H9 (cell line): ENCODE measurements around the gene NDUFB11. TPM values are rescaled to one million over a fixed set of nuclear protein-coding genes. Genes with fewer than 3 reads are reported as not detected.

Experiments used
- DNase-seq: peaks from one replicate; pipeline ENCODE4 v3.0.0-alpha.2; 2017
- H2AFZ ChIP-seq: one replicate; pipeline ENCODE4 v1.6.1; 2013; ENCODE audit warnings: mild to moderate bottlenecking, low read length, control low read depth, moderate library complexity
- H2AK5ac ChIP-seq: 2 replicates; pipeline ENCODE4 v1.6.1; 2013; ENCODE audit warnings: low read length, control low read depth, mixed read lengths; ENCODE audit not compliant: insufficient read length
- H2BK120ac ChIP-seq: one replicate; pipeline ENCODE4 v1.6.1; 2013; ENCODE audit warnings: low read depth, mild to moderate bottlenecking, low read length, control low read depth, inconsistent platforms; ENCODE audit not compliant: poor library complexity, severe bottlenecking
- H2BK12ac ChIP-seq: 2 replicates; pipeline ENCODE4 v1.6.1; 2013; ENCODE audit warnings: low read length, control low read depth, mixed read lengths, low read depth; ENCODE audit not compliant: insufficient read length
- H2BK15ac ChIP-seq: 2 replicates; pipeline ENCODE4 v1.6.1; 2013; ENCODE audit warnings: low read depth, low read length, control low read depth
- H2BK20ac ChIP-seq: one replicate; pipeline ENCODE4 v1.6.1; 2013; ENCODE audit warnings: low read depth, mild to moderate bottlenecking, low read length, control low read depth, inconsistent platforms; ENCODE audit not compliant: poor library complexity, severe bottlenecking
- H2BK5ac ChIP-seq: 2 replicates; pipeline ENCODE4 v1.6.1; 2013; ENCODE audit warnings: low read length, control low read depth, mixed read lengths; ENCODE audit not compliant: insufficient read length
- H3K14ac ChIP-seq: 2 replicates; pipeline ENCODE4 v1.6.1; 2013; ENCODE audit warnings: low read length, control low read depth; ENCODE audit not compliant: insufficient read depth
- H3K18ac ChIP-seq: 2 replicates; pipeline ENCODE4 v1.6.1; 2013; ENCODE audit warnings: low read depth, mild to moderate bottlenecking, mixed read lengths, low read length, control low read depth; ENCODE audit not compliant: insufficient read length
- H3K23ac ChIP-seq: 2 replicates; pipeline ENCODE4 v1.6.1; 2013; ENCODE audit warnings: low read length, control low read depth, mixed read lengths, low read depth; ENCODE audit not compliant: insufficient read length
- H3K23me2 ChIP-seq: 2 replicates; pipeline ENCODE4 v1.6.1; 2013; ENCODE audit warnings: low read depth, mild to moderate bottlenecking, mixed read lengths, low read length, control low read depth; ENCODE audit not compliant: insufficient read length, poor library complexity, severe bottlenecking
- H3K27ac ChIP-seq: 2 replicates; pipeline ENCODE4 v1.5.1; 2013; ENCODE audit warnings: low read length, control low read depth, mixed read lengths, low read depth; ENCODE audit not compliant: insufficient read length
- H3K27me3 ChIP-seq: 2 replicates; pipeline ENCODE4 v1.6.1; 2013; ENCODE audit warnings: low read length, control low read depth, inconsistent platforms; ENCODE audit not compliant: insufficient read depth
- H3K4ac ChIP-seq: 2 replicates; pipeline ENCODE4 v1.6.1; 2013; ENCODE audit warnings: low read depth, mild to moderate bottlenecking, control low read depth, inconsistent platforms, low read length, moderate library complexity
- H3K4me1 ChIP-seq: 2 replicates; pipeline ENCODE4 v1.6.1; 2013; ENCODE audit warnings: low read length, control low read depth, inconsistent platforms; ENCODE audit not compliant: insufficient read depth
- H3K4me2 ChIP-seq: 2 replicates; pipeline ENCODE4 v1.6.1; 2013; ENCODE audit warnings: low read length, control low read depth, mixed read lengths; ENCODE audit not compliant: insufficient read length, insufficient read depth
- H3K56ac ChIP-seq: 2 replicates; pipeline ENCODE4 v1.6.1; 2013; ENCODE audit warnings: low read depth, mild to moderate bottlenecking, mixed read lengths, low read length, control low read depth; ENCODE audit not compliant: insufficient read length
- H3K79me1 ChIP-seq: 2 replicates; pipeline ENCODE4 v1.6.1; 2013; ENCODE audit warnings: low read depth, mild to moderate bottlenecking, moderate library complexity, low read length, control low read depth, inconsistent platforms; ENCODE audit not compliant: insufficient read depth, poor library complexity, severe bottlenecking
- H3K79me2 ChIP-seq: 2 replicates; pipeline ENCODE4 v1.6.1; 2013; ENCODE audit warnings: low read length, control low read depth, inconsistent platforms; ENCODE audit not compliant: insufficient read depth
- H3K9ac ChIP-seq: 2 replicates; pipeline ENCODE4 v1.6.1; 2013; ENCODE audit warnings: low read length, control low read depth, mixed read lengths; ENCODE audit not compliant: insufficient read length; ENCODE audit errors: extremely low read depth
- H3K9me3 ChIP-seq: one replicate; pipeline ENCODE4 v1.6.1; 2013; ENCODE audit warnings: low read depth, low read length, inconsistent platforms; ENCODE audit not compliant: control insufficient read depth
- H3T11ph ChIP-seq: one replicate; pipeline ENCODE4 v1.6.1; 2013; ENCODE audit warnings: mild to moderate bottlenecking, low read length, control low read depth, inconsistent platforms
- H4K20me1 ChIP-seq: one replicate; pipeline ENCODE4 v1.6.1; 2013; ENCODE audit not compliant: control insufficient read depth, insufficient read length, insufficient read depth
- H4K5ac ChIP-seq: 2 replicates; pipeline ENCODE4 v1.6.1; 2013; ENCODE audit warnings: low read depth, mild to moderate bottlenecking, mixed read lengths, low read length, control low read depth; ENCODE audit not compliant: insufficient read length
- H4K8ac ChIP-seq: replicated peaks from 2 replicates; pipeline ENCODE4 v1.6.1; 2013; ENCODE audit warnings: low read length, control low read depth, mixed read lengths, low read depth; ENCODE audit not compliant: insufficient read length
- H4K91ac ChIP-seq: 2 replicates; pipeline ENCODE4 v1.6.1; 2013; ENCODE audit warnings: low read depth, mild to moderate bottlenecking, moderate library complexity, mixed read lengths, low read length, control low read depth; ENCODE audit not compliant: insufficient read length
- H3K27ac Mint-ChIP-seq, 3 experiments: 2 replicates in 2 of 3; 3 replicates in 1 of 3; pipeline ENCODE4 v1.8.0; 2020 to 2021; ENCODE audit warnings: mixed read lengths in 3 of 3, mild to moderate bottlenecking in 1 of 3, moderate library complexity in 1 of 3
- H3K27me3 Mint-ChIP-seq: 2 replicates; pipeline ENCODE4 v1.8.0; 2021; ENCODE audit warnings: low read depth, mild to moderate bottlenecking, moderate library complexity, mixed read lengths
- H3K36me3 Mint-ChIP-seq, 3 experiments: 2 replicates in 2 of 3; 3 replicates in 1 of 3; pipeline ENCODE4 v1.8.0; 2020 to 2021; ENCODE audit warnings: low read depth in 3 of 3, mixed read lengths in 3 of 3; ENCODE audit not compliant: insufficient read depth in 1 of 3
- H3K4me1 Mint-ChIP-seq, 2 experiments: 2 replicates each; pipeline ENCODE4 v1.8.0; 2020; ENCODE audit warnings: mixed read lengths in 2 of 2
- H3K4me3 Mint-ChIP-seq, 2 experiments: 2 replicates in 1 of 2; 3 replicates in 1 of 2; pipeline ENCODE4 v1.8.0; 2020 to 2021; ENCODE audit warnings: mild to moderate bottlenecking in 2 of 2, mixed read lengths in 2 of 2, moderate library complexity in 1 of 2
- H3K9me3 Mint-ChIP-seq, 2 experiments: 2 replicates in 1 of 2; 3 replicates in 1 of 2; pipeline ENCODE4 v1.8.0; 2020; ENCODE audit warnings: mild to moderate bottlenecking in 2 of 2, mixed read lengths in 2 of 2, moderate library complexity in 1 of 2
- WGBS: extraction: QIAGEN DNeasy Blood & Tissue Kit; methylation state at CpG from one replicate; pipeline ENCODE4 v1.1.7; 2013; ENCODE audit warnings: missing lambda C conversion rate, low lambda C conversion rate, mixed read lengths; ENCODE audit not compliant: insufficient read length; ENCODE audit errors: extremely low coverage; 5-methylcytosine and 5-hydroxymethylcytosine counted together
- total RNA-seq: library from RNA; stranded (reverse); gene quantifications from 2 replicates; pipeline ENCODE4 v1.2.1, GENCODE V29; 2021
- TF ChIP-seq, protein P1 (sequence below): fragments of 200-600 bp; sonication (generic); conservative IDR thresholded peaks from 3 replicates; pipeline ENCODE4 v1.8.0; 2021; ENCODE audit warnings: antibody characterized with exemption, mild to moderate bottlenecking

The NDUFB11 gene
- total RNA-seq, 1 experiment from 2014 or later, result 100 TPM

GRCh38 chrX:47171996-47172395 is 27.5 kb upstream of the NDUFB11 start:
- Histone ChIP-seq H4K5ac (no peak overlapping the region), H4K8ac (no peak overlapping the region), H2BK12ac (no peak overlapping the region), H3K23me2 (no peaks in the 10 kb centered on the region), H3K27me3 (no peaks in the 10 kb centered on the region; the same call in 1 of the 2 replicates), H4K20me1 (no peaks in the 10 kb centered on the region), H3K23ac (no peak overlapping the region), H3K27ac (no peak overlapping the region), H4K91ac (no peak overlapping the region), H2BK15ac (no peak overlapping the region), H2BK5ac (no peak overlapping the region), H2AFZ (no peak overlapping the region), H3K9ac (no peak overlapping the region), H3K4me1 (no peaks in the 10 kb centered on the region), H2BK20ac (no peak overlapping the region), H3K14ac (no peak overlapping the region), H3T11ph (no peak overlapping the region), H3K79me2 (no peaks in the 10 kb centered on the region), H2AK5ac (no peak overlapping the region), H3K4me2 (no peak overlapping the region), H3K9me3 (no peaks in the 10 kb centered on the region), H2BK120ac (no peak overlapping the region), H3K18ac (no peak overlapping the region), H3K79me1 (no peaks in the 10 kb centered on the region), H3K56ac (no peak overlapping the region), H3K4ac (no peak overlapping the region)
- DNase-seq, result no peak
- WGBS, result no CpG with 5 or more reads among the region's 2 CpGs
- Mint-ChIP-seq H3K4me1 (no peaks in the 10 kb centered on the region), H3K4me3 (no peak overlapping the region; a peak in 1 of 5 replicates), H3K27ac (no peak overlapping the region), H3K36me3 (peaks cover 36 to 69% (median 67%) of the 10 kb centered on the region in 3 experiments), H3K9me3 (peaks cover 67 to 84% of the 10 kb centered on the region in 2 experiments), H3K27me3 (no peaks in the 10 kb centered on the region; the same call in 1 of the 2 replicates)
- TF ChIP-seq, protein P1, sequence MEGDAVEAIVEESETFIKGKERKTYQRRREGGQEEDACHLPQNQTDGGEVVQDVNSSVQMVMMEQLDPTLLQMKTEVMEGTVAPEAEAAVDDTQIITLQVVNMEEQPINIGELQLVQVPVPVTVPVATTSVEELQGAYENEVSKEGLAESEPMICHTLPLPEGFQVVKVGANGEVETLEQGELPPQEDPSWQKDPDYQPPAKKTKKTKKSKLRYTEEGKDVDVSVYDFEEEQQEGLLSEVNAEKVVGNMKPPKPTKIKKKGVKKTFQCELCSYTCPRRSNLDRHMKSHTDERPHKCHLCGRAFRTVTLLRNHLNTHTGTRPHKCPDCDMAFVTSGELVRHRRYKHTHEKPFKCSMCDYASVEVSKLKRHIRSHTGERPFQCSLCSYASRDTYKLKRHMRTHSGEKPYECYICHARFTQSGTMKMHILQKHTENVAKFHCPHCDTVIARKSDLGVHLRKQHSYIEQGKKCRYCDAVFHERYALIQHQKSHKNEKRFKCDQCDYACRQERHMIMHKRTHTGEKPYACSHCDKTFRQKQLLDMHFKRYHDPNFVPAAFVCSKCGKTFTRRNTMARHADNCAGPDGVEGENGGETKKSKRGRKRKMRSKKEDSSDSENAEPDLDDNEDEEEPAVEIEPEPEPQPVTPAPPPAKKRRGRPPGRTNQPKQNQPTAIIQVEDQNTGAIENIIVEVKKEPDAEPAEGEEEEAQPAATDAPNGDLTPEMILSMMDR, result no peak
